Measurements from ENCODE around the gene GTF3A.

- peak; percentile 58 to 83 (median 80) for TF ChIP-seq CTCF (IDR thresholded peaks at IDR 0.05)
- TF ChIP-seq POLR2A (IDR thresholded peaks at IDR 0.05), result no peak
These were observed 44.5 kb upstream of the GTF3A start for GRCh38 chr13:27379694-27380641.

All from right lobe of liver (tissue), 4 donors.